ENCODE results near the gene MINDY4.

GRCh38 chr7:30905078-30906012 lies 134.1 kb downstream of the MINDY4 start:
- TF ChIP-seq REST (IDR thresholded peaks at IDR 0.05; ENCODE audit: low read depth), result no peak
- TF ChIP-seq MAX (IDR thresholded peaks at IDR 0.05), result no peak
- no peak for TF ChIP-seq TEAD4 (IDR thresholded peaks at IDR 0.05)
- no peak for TF ChIP-seq CREB1 (IDR thresholded peaks at IDR 0.05; ENCODE audit: low read depth)
- no peak for TF ChIP-seq TAF1 (IDR thresholded peaks at IDR 0.05; ENCODE audit: low read depth)
- no peak for TF ChIP-seq EGR1 (IDR thresholded peaks at IDR 0.05)
- TF ChIP-seq EP300 (IDR thresholded peaks at IDR 0.05; ENCODE audit: borderline replicate concordance), result no peak
- TF ChIP-seq FOXM1 (IDR thresholded peaks at IDR 0.05; ENCODE audit: borderline replicate concordance, low read depth), result no peak
- TF ChIP-seq CEBPB (IDR thresholded peaks at IDR 0.05), result no peak
